ENCODE results near the gene F3.

F3 gene

GRCh38 chr1:94551449-94551848 lies 9.9 kb upstream of the F3 start:
- DNase-seq = no peak

- DNase-seq = no peak
These were observed 9.3 kb upstream of the F3 start for GRCh38 chr1:94550800-94551241.

DNA sequence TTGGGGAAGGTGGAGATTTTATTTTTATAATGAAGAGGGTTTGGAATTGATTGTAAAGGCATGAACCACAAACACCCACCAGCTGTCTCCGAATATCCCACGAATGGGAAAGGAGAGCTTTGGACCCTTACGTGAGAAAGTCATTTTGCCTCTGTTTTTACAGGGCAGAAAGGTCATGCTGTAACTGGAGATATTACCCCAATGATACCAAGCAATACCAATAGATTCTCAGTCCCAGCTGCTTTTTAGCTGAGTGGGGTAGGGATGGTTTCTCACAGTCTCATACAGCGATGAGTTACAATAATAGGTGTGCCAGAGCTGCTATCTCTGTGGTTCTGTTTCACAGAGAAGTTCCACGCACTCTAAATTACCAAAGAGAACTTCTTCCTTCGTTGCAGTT lies 8.8 kb upstream of the F3 start:
- no peak for DNase-seq

DNA sequence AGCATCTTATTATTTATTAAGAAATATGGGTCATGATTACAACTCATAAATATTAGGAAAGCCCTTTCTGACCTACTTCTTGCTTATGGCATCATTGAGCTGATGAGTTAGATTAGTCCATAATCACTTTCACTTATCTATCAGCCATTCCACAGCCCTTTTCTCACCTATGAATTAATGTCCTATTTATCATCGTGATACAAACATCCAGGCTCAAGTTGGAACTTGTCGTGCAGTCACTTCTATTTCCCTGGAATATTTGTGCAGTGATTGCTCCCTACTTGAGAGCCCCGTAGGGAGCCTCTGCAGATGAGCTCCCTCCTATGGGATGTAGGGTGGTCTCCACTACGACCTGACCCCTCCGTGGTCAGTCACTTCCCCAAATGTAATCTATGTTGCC lies 8.1 kb upstream of the F3 start:
- no peak for DNase-seq

DNA sequence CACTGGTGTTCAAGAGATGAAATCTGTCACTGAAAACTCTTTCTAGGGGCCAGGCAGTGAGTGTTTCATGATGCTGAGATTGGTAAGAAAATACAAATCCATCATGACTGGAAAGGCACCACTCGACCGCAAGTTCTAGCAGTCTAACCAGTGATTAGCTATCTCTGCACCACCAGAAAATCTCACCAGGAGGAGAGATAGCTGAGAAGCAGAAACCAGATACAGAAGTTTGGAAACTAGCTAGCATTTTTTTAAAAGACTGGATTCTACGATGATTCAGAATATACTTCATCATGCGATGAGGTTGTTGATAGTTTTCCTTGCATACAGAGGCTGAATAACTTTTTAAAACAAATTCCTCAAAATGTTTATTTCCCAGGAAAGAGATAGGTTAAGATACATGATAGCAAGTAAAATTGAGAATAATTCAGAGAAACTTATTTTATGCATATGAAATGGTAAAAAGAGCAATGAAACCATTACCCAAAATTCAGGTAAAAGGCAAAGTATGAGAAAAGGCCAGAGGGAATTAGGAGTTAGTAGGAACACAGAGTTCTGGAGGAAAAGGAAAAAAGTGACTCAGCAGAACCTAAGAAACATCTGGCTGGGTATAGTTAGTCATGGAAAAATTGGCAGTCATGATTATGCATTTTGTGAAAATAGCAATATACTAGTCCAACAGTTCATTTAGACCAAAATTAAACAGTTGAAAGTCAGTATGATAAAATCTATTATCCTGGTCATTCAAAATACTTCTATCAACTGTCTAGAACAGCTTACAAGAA lies 3.3 kb upstream of the F3 start:
- no peak for DNase-seq

GRCh38 chr1:94543893-94544635 lies 2.5 kb upstream of the F3 start:
- no peak for DNase-seq

- no peak for DNase-seq
These were observed 1.4 kb upstream of the F3 start for GRCh38 chr1:94543001-94543400.

DNA sequence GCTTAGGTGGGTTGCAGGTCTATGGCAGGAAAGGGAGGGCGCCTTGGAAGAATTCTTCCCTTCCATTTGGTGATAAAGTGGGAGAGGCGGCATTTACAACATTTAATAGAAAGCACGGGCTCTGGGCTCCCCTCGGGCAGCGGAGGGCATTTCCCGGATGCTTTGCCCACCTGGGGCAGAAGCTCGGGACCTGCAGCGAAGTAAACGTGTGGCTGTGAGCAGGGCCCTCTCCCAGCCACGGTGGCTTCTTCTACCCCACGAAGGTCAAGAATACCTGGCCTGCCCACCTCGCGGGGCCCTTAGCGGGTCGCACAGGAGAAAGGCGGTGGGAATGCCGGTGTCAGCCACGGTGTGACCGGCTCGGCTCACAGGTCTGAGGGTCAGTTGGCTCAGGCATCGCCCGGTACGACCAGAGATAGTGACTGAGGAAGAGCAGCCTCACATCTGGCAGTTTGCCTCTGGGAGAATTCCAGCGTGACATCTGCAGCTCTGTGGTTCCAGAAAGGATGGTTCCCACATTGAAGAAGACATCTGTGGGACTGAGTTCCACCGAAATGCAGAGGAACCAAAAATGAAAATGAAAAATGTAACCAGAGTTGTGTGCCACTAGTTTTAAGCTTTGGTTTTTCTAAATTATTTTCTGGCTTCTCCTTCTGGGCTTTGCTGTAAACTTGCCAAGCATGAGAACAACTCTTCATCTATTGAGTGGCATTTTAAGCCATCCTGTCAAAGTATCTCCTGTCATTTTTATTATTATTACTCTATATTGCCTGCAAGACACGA lies 720 bp upstream of the F3 start:
- no peak for DNase-seq

GRCh38 chr1:94540440-94541245 lies 916 bp downstream of the F3 start:
- no peak for DNase-seq

DNA sequence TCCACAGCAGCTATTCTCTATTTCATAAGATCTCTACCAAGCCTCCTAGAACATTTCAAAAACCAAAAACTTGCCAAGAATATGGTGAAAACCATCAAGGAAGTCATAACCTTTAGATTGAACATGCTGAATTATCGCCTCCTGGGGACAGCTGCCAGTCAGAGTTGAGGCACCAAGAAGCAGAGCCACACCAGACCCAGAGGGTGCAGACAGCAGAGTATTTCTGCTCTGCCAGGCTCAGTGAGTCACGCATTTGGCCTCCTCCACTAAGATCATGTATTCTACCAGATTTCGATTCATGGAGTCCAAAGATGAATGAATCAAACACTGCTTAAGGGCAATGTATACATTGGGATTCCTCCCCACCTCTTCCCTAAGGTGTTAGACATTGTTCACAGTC lies 2.1 kb downstream of the F3 start:
- DNase-seq = no peak

DNA sequence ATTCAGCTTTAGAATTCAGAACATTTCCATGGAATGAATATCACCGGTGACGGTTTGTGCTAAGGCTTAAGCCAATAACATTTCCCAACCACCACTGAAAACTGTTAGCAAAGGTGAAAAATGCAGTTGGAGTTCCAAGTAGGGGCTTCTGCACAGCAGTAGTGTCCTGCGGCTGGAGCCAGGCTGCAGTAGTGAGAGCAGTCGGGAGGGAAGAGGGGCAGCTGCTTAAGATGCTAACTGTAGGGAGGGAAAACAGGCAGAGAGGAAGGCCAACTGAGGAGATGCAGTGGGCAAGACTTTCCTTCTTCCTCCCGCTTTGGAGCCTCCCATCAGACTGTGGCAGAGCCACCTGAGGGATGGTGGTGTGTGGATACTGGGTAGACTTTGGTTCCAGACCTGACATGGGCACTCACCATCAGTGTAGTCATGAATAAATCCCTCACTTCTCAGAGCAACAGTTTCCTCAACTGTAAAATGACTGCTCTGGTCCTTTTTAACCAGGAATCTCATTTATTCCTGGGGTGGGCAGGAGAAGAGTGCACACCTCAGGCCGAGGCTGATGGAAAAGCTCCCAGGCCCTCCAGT lies 3.2 kb downstream of the F3 start:
- DNase-seq = no peak

DNA sequence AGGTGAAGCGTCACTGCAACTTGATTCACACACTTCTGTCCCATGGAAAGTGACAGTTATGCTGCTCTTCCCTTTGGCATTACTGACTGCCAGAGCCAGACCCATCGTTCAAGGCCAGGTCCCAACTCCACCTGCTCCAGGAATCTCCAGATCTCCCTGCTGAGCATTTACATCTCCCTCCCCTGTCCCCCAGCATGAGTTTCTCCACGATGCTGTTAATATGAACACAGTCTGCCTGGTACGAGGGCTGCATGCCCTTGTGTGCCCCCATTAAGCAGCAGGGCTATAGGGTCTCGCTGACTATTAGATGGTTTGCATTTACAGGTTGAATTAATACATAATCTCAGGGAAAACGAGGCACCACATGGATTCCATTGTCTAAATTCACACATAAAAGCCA lies 4.3 kb downstream of the F3 start:
- no peak for DNase-seq

- DNase-seq = no peak
These were observed 5.7 kb downstream of the F3 start for GRCh38 chr1:94535879-94536278.

- DNase-seq = no peak
These were observed 6.5 kb downstream of the F3 start for GRCh38 chr1:94535095-94535494.

DNA sequence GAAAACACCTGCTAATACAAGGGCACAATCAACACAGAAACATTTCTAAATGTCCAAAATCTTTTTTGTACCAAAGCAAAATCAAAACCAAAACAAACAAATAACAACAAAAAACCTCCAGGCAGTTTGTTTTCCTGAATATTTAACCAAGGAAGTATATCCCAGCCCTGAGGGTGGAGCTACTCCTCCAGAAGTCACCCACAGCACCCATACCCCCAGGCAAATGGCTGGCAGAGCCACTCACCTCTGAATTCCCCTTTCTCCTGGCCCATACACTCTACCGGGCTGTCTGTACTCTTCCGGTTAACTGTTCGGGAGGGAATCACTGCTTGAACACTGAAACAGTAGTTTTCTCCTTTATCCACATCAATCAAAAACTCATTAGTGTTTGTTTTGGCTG lies 9.5 kb downstream of the F3 start:
- DNase-seq = no peak

DNA sequence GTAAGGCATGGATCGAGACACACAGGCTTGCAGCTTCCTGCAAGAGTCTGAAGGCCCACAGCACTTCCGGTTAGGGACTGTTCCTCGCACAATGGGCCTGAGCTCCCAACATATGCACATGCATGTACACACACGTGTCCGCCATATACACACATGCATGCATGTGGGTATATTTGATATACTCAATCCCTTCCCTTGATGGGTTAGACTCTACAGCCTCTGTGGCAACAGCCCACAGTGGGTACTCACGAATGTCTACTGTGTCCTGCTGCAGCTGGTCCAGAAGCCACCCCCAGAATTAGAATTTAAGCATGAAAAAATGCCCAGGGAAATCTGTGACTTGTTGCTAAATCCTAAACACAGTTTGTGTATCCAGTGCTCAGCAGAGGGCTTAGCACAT lies 9.9 kb downstream of the F3 start:
- no peak for DNase-seq

- DNase-seq = no peak
These were observed 11.1 kb downstream of the F3 start for GRCh38 chr1:94530373-94530878.

GRCh38 chr1:94529416-94529815 lies 12.1 kb downstream of the F3 start:
- no peak for DNase-seq

GRCh38 chr1:94528826-94529225 lies 12.7 kb downstream of the F3 start:
- no peak for DNase-seq

DNA sequence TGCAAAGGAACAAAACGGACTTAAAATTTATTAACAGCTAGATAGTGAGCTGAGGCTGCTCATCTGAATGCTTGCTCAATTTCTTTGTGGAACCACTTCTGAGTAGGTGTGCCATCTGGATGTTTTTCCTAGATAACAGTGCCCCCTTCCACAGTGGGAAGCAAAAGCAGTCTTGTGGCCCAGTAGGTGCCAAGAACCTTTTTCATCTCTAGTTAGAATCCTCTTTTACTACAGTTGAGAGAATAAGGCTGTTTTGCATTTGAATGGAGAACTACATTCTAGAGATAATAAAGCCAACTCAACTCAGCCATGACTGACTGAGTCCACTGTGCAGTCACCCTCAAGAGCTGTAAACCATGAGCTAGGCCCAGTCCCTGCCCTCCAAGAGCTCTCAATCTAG lies 13.3 kb downstream of the F3 start:
- DNase-seq = no peak

GRCh38 chr1:94527447-94528031 lies 14.0 kb downstream of the F3 start:
- no peak for DNase-seq
